ENCODE results near the gene CPVL.

GRCh38 chr7:29033584-29033983 is 112.8 kb downstream of the CPVL start:
- TF ChIP-seq ZNF175 (tag by site-specific recombination; IDR thresholded peaks at IDR 0.05), result no peak
- TF ChIP-seq CTCF (tag by site-specific recombination; IDR thresholded peaks at IDR 0.05), result no peak
- no peak for TF ChIP-seq GLIS1 (tag by site-specific recombination; IDR thresholded peaks at IDR 0.05)
- no peak for TF ChIP-seq ZNF18 (tag by site-specific recombination; IDR thresholded peaks at IDR 0.05)
- no peak for TF ChIP-seq HOXA7 (CRISPR knock-in tag; IDR thresholded peaks at IDR 0.05; ENCODE audit: borderline replicate concordance)
- no peak for TF ChIP-seq ZNF629 (tag by site-specific recombination; IDR thresholded peaks at IDR 0.05)
- no peak for TF ChIP-seq PBX3 (CRISPR knock-in tag; IDR thresholded peaks at IDR 0.05)
- TF ChIP-seq ZNF350 (tag by site-specific recombination; IDR thresholded peaks at IDR 0.05), result no peak
- TF ChIP-seq ELK4 (IDR thresholded peaks at IDR 0.05; ENCODE audit: borderline replicate concordance, low read depth, low read length), result no peak
- no peak for TF ChIP-seq ATF2 (tag by site-specific recombination; IDR thresholded peaks at IDR 0.05; ENCODE audit: low read depth)
- no peak for TF ChIP-seq ZNF274 (IDR thresholded peaks at IDR 0.05; ENCODE audit: low read length)
- TF ChIP-seq ZNF274 (tag by site-specific recombination; IDR thresholded peaks at IDR 0.05; ENCODE audit: borderline replicate concordance), result no peak

All from HEK293 (cell line).